ENCODE results near the gene GPR62. TPM values are rescaled to one million over a fixed set of nuclear protein-coding genes. Genes with fewer than 3 reads are reported as not detected.

Gene GPR62
- total and polyA plus RNA-seq, 9 of the 15 experiments (the other 6 are each of a cell fraction or from before 2014, with no cell fraction given): not detected

DNA sequence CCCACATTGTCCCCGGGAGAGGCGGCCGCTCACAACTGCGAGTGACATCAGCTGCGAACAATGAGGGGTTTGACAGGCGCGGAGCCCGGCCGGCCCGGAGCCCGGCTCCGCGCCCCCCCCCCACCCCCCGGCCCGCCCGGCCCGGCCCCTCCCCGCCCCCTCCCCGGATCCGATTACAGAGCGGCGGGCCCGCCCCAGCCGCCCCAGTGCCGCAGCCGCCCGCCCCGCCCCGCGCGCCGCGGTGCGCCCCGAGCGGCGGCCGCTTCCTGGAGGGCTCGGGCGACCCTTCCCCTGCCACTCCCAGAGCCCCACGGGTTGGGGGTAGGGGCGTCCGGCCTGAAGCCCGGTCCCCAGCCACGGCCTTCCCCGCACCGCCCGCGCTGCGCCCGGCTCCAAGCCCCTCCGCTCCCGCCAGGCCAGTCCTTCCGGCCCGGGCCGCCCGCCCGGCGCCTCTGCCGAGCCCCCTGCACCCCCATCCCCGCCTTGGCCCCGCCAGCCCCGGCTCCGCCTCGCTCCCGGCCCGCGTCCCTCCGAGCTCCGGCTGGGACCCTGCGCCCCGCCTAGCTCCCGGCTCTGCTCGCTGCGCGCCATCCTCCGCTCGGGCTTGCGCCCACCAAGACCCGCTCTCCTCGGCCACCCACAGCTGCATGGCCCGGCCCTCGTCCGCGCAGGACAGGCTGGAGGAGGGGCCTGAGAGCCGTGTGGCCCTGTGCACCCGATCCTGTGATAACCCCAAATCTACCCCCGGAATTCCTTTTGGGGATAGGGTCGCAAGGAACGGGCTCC lies 12.4 kb downstream of the GPR62 start, which contains the start of gene PCBP4 (continued):
- TF ChIP-seq, protein P1, sequence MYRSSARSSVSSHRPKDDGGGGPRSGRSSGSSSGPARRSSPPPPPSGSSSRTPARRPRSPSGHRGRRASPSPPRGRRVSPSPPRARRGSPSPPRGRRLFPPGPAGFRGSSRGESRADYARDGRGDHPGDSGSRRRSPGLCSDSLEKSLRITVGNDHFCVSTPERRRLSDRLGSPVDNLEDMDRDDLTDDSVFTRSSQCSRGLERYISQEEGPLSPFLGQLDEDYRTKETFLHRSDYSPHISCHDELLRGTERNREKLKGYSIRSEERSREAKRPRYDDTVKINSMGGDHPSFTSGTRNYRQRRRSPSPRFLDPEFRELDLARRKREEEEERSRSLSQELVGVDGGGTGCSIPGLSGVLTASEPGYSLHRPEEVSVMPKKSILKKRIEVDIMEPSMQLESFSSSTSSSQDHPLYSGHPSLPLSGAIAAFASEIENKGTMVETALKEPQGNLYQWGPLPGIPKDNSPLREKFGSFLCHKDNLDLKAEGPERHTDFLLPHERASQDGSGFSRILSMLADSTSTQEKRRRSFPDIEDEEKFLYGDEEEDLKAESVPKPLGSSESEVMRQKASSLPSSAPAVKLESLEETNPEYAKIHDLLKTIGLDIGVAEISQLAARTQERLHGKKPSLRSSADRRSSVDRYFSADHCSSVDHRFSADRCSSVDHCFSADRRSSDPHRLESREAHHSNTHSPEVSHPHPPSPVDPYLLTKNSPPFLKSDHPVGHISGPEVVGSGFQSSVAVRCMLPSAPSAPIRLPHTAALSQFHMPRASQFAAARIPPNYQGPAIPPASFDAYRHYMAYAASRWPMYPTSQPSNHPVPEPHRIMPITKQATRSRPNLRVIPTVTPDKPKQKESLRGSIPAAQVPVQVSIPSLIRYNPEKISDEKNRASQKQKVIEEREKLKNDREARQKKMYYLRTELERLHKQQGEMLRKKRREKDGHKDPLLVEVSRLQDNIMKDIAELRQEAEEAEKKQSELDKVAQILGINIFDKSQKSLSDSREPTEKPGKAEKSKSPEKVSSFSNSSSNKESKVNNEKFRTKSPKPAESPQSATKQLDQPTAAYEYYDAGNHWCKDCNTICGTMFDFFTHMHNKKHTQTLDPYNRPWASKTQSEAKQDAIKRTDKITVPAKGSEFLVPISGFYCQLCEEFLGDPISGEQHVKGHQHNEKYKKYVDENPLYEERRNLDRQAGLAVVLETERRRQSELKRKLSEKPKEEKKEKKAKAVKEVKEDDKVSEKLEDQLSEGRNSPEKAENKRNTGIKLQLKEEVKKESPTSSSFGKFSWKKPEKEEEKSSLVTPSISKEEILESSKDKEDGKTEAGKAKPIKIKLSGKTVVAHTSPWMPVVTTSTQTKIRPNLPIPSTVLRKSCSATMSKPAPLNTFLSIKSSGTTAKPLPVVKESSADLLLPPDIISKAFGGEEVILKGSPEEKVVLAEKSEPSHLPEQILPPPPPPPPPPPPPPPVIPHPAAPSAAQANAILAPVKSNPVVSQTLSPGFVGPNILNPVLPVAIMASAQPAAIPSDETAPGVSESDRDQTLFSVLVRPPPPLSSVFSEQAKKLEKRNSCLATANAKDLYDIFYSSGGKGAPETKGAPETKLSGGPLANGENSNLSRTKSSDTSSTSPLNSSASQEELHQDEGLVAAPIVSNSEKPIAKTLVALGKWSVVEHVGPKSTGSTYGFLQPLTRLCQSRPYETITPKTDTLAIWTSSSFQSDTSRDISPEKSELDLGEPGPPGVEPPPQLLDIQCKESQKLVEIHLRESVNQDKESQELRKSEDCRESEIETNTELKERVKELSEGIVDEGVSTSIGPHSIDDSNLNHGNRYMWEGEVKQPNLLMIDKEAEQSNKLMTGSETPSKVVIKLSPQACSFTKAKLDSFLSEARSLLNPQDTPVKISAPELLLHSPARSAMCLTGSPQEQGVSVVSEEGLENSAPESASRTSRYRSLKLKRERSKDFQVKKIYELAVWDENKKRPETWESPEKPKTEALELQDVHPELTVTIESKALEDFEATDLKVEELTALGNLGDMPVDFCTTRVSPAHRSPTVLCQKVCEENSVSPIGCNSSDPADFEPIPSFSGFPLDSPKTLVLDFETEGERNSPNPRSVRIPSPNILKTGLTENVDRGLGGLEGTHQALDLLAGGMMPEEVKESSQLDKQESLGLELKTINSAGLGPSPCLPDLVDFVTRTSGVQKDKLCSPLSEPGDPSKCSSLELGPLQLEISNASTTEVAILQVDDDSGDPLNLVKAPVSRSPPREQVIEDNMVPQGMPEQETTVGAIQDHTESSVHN (IDR thresholded peaks at IDR 0.05; ENCODE audit: borderline replicate concordance in 1 of 2, low read depth in 1 of 2): no peak
- TF ChIP-seq MAZ (CRISPR knock-in tag; conservative IDR thresholded peaks at IDR 0.05 in 1 of 2, IDR thresholded peaks at IDR 0.05 in 1 of 2) (0 out of 4 replicates have a peak, but pooled peaks of 1 of the 2 experiments have one; percentile 43), RB1 (IDR thresholded peaks at IDR 0.05; ENCODE audit: low read depth) (peak; percentile 56)
- TF ChIP-seq, protein P2, sequence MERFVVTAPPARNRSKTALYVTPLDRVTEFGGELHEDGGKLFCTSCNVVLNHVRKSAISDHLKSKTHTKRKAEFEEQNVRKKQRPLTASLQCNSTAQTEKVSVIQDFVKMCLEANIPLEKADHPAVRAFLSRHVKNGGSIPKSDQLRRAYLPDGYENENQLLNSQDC (CRISPR knock-in tag; IDR thresholded peaks at IDR 0.05): no peak

Measured in K562 (cell line).